ENCODE data around the gene CALCB. TPM values are rescaled to one million over a fixed set of nuclear protein-coding genes. Genes with fewer than 3 reads are reported as not detected.
"Not testable (repeated sequence)": the region's sequence is repeated elsewhere in the genome, so short reads cannot be mapped to it uniquely, and the experiment has no call there.

The CALCB gene
- total RNA-seq, 2 donors from 2014 or later: not detected

DNA sequence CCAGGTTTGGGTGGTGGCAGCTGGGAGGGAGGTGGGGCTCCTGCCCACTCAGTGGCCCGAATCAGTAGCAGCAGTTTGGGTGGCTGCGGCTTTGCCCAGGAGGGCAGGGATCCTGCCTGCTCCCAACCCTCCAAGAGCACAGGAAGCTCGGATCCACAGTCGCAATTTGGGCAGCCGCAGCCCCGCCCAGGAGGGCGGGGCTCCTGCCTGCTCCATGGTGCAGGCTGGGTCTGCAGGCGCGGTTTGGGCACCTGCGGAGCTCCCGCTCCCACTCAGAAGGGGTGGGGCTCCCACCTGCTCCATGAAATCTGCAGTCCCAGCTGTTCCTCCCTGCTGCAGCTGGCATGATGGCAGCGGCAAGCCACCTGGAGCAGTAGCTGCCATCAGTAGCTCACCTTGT, 38.1 kb upstream of the CALCB start:
- TF ChIP-seq, protein P1, sequence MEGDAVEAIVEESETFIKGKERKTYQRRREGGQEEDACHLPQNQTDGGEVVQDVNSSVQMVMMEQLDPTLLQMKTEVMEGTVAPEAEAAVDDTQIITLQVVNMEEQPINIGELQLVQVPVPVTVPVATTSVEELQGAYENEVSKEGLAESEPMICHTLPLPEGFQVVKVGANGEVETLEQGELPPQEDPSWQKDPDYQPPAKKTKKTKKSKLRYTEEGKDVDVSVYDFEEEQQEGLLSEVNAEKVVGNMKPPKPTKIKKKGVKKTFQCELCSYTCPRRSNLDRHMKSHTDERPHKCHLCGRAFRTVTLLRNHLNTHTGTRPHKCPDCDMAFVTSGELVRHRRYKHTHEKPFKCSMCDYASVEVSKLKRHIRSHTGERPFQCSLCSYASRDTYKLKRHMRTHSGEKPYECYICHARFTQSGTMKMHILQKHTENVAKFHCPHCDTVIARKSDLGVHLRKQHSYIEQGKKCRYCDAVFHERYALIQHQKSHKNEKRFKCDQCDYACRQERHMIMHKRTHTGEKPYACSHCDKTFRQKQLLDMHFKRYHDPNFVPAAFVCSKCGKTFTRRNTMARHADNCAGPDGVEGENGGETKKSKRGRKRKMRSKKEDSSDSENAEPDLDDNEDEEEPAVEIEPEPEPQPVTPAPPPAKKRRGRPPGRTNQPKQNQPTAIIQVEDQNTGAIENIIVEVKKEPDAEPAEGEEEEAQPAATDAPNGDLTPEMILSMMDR (IDR thresholded peaks at IDR 0.05): no peak

GRCh38 chr11:15038963-15039362, 34.4 kb upstream of the CALCB start:
- H3K36me3 ChIP-seq: no peaks in the 10 kb centered on the region
- TF ChIP-seq, protein P1 (IDR thresholded peaks at IDR 0.05): no peak
- H3K4me1 ChIP-seq: no peaks in the 10 kb centered on the region
- no peak for DNase-seq (ENCODE audit: low spot score)
- no peaks in the 10 kb centered on the region for H3K27me3 ChIP-seq
- no peak overlapping the region for H3K4me3 ChIP-seq
- H3K9me3 ChIP-seq: no peaks in the 10 kb centered on the region
- H3K27ac ChIP-seq: no peak overlapping the region

More for the DNA sequence above, 38.1 kb upstream of the CALCB start:
- no peaks in the 10 kb centered on the region for H3K27me3 ChIP-seq
- no peaks in the 10 kb centered on the region for H3K9me3 ChIP-seq
- H3K4me1 ChIP-seq: no peaks in the 10 kb centered on the region
- DNase-seq (ENCODE audit: low spot score): no peak
- H3K36me3 ChIP-seq: no peaks in the 10 kb centered on the region
- H3K4me3 ChIP-seq: no peak overlapping the region
- H3K27ac ChIP-seq: no peak overlapping the region

GRCh38 chr11:15045209-15045608, 28.2 kb upstream of the CALCB start:
- Histone ChIP-seq H3K9me3 (no peaks in the 10 kb centered on the region), H3K27me3 (no peaks in the 10 kb centered on the region), H3K4me1 (no peaks in the 10 kb centered on the region), H3K36me3 (no peaks in the 10 kb centered on the region), H3K27ac (no peak overlapping the region), H3K4me3 (no peak overlapping the region)
- no peak for DNase-seq (ENCODE audit: low spot score)
- TF ChIP-seq, protein P1 (IDR thresholded peaks at IDR 0.05): no peak

GRCh38 chr11:15045891-15046290, 27.5 kb upstream of the CALCB start:
- TF ChIP-seq, protein P1 (IDR thresholded peaks at IDR 0.05): no peak
- no peaks in the 10 kb centered on the region for H3K36me3 ChIP-seq
- no peak overlapping the region for H3K4me3 ChIP-seq
- no peak for DNase-seq (ENCODE audit: low spot score)
- no peak overlapping the region for H3K27ac ChIP-seq
- no peaks in the 10 kb centered on the region for H3K27me3 ChIP-seq
- H3K9me3 ChIP-seq: no peaks in the 10 kb centered on the region
- H3K4me1 ChIP-seq: no peaks in the 10 kb centered on the region

DNA sequence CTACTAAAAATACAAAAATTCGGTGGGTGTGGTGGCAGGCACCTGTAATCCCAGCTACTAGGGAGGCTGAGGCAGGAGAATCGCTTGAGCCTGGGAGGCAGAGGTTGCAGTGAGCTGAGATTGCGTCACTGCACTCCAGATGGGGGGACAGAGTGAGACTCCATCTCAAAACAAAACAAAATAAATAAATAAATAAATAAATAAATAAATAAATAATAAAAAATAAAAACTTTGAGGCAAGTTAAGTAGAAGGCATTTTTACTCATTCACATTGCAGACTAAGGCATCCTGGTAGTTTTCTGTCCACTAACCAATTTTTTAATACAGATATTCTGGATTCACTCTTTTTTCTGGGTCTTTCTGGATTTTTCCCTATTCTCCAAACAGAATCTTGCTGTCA, 26.7 kb upstream of the CALCB start:
- DNase-seq (ENCODE audit: low spot score); H3K36me3 ChIP-seq; H3K4me1 ChIP-seq; H3K27ac ChIP-seq; H3K4me3 ChIP-seq; H3K27me3 ChIP-seq; H3K9me3 ChIP-seq: not testable (repeated sequence)

GRCh38 chr11:15048616-15049015, 24.8 kb upstream of the CALCB start:
- TF ChIP-seq, protein P1 (IDR thresholded peaks at IDR 0.05): no peak
- Histone ChIP-seq H3K36me3 (no peaks in the 10 kb centered on the region), H3K27ac (no peak overlapping the region)

More at GRCh38 chr11:15048616-15049015, 24.8 kb upstream of the CALCB start:
- H3K4me3 ChIP-seq: no peak overlapping the region
- no peaks in the 10 kb centered on the region for H3K4me1 ChIP-seq
- DNase-seq (ENCODE audit: low spot score): no peak
- no peaks in the 10 kb centered on the region for H3K27me3 ChIP-seq
- H3K9me3 ChIP-seq: no peaks in the 10 kb centered on the region

Data from right atrium auricular region (tissue), 2 donors.